ENCODE measurements around the gene FUT9.
"Not testable (repeated sequence)": the region's sequence is repeated elsewhere in the genome, so short reads cannot be mapped to it uniquely, and the experiment has no call there.

The FUT9 gene

GRCh38 chr6:96194675-96195074 is 178.9 kb downstream of the FUT9 start:
- no peak for DNase-seq

- no peak for DNase-seq
Measured at GRCh38 chr6:96195272-96195671, 179.5 kb downstream of the FUT9 start.

GRCh38 chr6:96196633-96197032 is 180.9 kb downstream of the FUT9 start:
- no peak for DNase-seq

GRCh38 chr6:96197241-96197640 is 181.5 kb downstream of the FUT9 start:
- DNase-seq: no peak

- DNase-seq: no peak
Measured at GRCh38 chr6:96202571-96202970, 186.8 kb downstream of the FUT9 start.

- no peak for DNase-seq
Measured at GRCh38 chr6:96211341-96211740, 195.6 kb downstream of the FUT9 start.

- no peak for DNase-seq
Measured at GRCh38 chr6:96212066-96212465, 196.3 kb downstream of the FUT9 start.

GRCh38 chr6:96213784-96214183 is 198.0 kb downstream of the FUT9 start:
- no peak for DNase-seq

- DNase-seq: no peak
Measured at GRCh38 chr6:96223695-96224094, 207.9 kb downstream of the FUT9 start.

- DNase-seq: no peak
Measured at GRCh38 chr6:96227135-96227534, 211.4 kb downstream of the FUT9 start.

GRCh38 chr6:96234444-96234843 is 218.7 kb downstream of the FUT9 start:
- DNase-seq: no peak

- DNase-seq: no peak
Measured at GRCh38 chr6:96235927-96236326, 220.2 kb downstream of the FUT9 start.

GRCh38 chr6:96236471-96236870 is 220.7 kb downstream of the FUT9 start:
- no peak for DNase-seq

GRCh38 chr6:96237638-96238347 is 222.0 kb downstream of the FUT9 start:
- no peak for DNase-seq

GRCh38 chr6:96246563-96246962 is 230.8 kb downstream of the FUT9 start:
- DNase-seq: no peak

- no peak for DNase-seq
Measured at GRCh38 chr6:96249755-96250154, 234.0 kb downstream of the FUT9 start.

- no peak for DNase-seq
Measured at GRCh38 chr6:96257751-96258150, 242.0 kb downstream of the FUT9 start.

- DNase-seq: not testable (repeated sequence)
Measured at GRCh38 chr6:96260787-96261430, 245.1 kb downstream of the FUT9 start.
